Measurements from ENCODE around the gene XRCC2.

DNA sequence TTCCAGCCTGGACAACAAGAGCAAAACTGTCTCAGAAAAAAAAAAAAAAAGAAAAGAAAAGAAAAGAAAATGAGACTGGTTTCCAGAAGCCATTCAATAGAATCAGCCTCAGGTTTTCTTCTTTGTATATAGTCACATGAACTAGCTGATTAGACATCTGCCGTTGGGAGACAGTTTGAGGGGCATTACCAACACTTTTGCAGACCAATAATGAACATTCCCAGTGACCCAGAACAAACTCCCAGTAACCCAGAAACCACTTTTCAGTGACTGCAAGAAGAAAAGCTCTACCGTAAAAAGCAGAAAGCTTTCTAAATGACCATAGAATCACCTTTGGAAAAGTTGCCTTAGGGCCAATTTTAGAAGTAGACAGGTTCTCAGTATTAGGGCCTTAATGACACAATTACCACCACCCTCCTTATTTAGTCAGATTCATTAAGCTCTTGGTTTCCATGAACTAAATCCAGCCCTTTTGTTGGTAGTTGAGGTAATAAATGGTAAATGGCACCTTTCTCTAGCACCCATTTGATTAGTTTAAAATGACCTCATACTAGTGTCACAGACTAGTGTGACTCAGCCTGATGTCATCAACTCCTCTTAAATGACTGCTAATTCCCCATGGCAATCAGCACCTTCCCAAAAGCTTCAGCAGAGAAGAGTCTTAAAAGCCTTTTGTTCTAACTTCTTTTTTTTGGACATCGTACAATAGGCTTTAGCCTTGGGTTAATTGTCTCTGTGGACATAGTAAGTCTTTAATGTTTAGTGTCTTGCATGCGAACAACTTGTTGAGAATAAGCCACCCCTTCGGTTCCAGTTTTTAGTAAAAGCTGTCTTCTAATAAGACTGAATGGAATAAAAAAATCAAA is 33.6 kb upstream of the XRCC2 start:
- TF ChIP-seq POLR2A (IDR thresholded peaks at IDR 0.05) (no peak), POLR2AphosphoS5 (IDR thresholded peaks at IDR 0.05) (no peak)
- TF ChIP-seq, protein P1, sequence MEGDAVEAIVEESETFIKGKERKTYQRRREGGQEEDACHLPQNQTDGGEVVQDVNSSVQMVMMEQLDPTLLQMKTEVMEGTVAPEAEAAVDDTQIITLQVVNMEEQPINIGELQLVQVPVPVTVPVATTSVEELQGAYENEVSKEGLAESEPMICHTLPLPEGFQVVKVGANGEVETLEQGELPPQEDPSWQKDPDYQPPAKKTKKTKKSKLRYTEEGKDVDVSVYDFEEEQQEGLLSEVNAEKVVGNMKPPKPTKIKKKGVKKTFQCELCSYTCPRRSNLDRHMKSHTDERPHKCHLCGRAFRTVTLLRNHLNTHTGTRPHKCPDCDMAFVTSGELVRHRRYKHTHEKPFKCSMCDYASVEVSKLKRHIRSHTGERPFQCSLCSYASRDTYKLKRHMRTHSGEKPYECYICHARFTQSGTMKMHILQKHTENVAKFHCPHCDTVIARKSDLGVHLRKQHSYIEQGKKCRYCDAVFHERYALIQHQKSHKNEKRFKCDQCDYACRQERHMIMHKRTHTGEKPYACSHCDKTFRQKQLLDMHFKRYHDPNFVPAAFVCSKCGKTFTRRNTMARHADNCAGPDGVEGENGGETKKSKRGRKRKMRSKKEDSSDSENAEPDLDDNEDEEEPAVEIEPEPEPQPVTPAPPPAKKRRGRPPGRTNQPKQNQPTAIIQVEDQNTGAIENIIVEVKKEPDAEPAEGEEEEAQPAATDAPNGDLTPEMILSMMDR (IDR thresholded peaks at IDR 0.05) = no peak

Measured in gastroesophageal sphincter (tissue), 3 donors.